ENCODE data around the gene CHST15. TPM values are rescaled to one million over a fixed set of nuclear protein-coding genes. Genes with fewer than 3 reads are reported as not detected.

CHST15 gene
- polyA plus RNA-seq, 3 donors = 17.5 to 20.6 (median 19.3) TPM

DNA sequence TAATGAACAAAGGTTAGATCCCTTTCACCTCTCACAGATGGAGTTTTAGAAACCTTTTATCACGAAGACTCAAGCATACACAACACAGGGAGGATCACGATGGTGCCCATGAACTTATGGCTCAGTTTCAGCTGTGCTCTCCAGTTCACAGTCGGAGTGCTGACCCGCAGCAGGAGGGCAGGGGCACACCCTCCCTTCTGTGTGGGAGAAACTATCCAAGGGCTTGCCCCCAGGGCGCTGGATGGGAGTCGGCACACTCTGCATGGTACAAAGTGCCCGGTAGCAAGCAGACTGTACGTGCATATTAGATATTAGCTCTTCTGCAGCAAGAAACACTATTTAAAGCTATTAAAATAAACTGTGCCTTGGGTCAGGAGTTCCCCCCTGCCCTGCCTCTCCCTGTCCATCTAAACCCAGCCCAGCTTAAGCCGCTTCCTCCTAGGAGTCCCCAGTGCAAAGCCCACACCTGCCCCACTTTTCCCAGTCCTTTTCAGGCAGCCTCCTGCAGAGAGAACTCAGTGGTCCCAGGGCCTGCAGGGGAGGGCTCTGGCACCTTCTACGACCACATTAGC lies 76.5 kb downstream of the CHST15 start:
- no peak for DNase-seq (ENCODE audit: low read depth in 3 of 3, low spot score in 2 of 3)

- no peak for DNase-seq (ENCODE audit: low read depth in 3 of 3, low spot score in 2 of 3)
Measured at GRCh38 chr10:124015991-124016390, 77.4 kb downstream of the CHST15 start.

GRCh38 chr10:124014416-124015154 lies 78.8 kb downstream of the CHST15 start:
- DNase-seq (ENCODE audit: low read depth in 3 of 3, low spot score in 2 of 3) = no peak

- no peak for DNase-seq (ENCODE audit: low read depth in 3 of 3, low spot score in 2 of 3)
Measured at GRCh38 chr10:124013916-124014315, 79.5 kb downstream of the CHST15 start.

GRCh38 chr10:124012991-124013390 lies 80.4 kb downstream of the CHST15 start:
- DNase-seq (ENCODE audit: low read depth in 3 of 3, low spot score in 2 of 3) = no peak

- DNase-seq (ENCODE audit: low read depth in 3 of 3, low spot score in 2 of 3) = no peak
Measured at GRCh38 chr10:124012583-124012982, 80.8 kb downstream of the CHST15 start.

DNA sequence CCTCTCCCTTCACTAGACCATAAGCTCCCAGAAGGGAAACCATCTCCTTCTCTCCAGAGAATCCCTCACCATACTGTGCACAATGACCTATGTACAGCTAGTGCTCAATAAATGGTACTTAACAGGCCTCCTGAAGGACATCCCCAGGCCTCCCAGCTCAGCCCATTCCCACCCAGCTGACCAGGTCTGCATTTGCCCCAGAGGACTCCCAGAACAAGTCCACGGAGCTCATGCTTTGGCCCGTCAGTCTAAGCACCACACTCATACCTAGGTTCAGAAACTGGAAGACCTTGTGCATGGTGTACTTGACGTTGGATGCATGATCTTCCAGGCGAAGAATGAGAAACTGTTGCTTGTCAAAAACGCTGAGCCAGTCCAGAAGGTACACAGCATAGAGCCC lies 81.3 kb downstream of the CHST15 start:
- no peak for DNase-seq (ENCODE audit: low read depth in 3 of 3, low spot score in 2 of 3)

- no peak for DNase-seq (ENCODE audit: low read depth in 3 of 3, low spot score in 2 of 3)
Measured at GRCh38 chr10:124011464-124011863, 81.9 kb downstream of the CHST15 start.

DNA sequence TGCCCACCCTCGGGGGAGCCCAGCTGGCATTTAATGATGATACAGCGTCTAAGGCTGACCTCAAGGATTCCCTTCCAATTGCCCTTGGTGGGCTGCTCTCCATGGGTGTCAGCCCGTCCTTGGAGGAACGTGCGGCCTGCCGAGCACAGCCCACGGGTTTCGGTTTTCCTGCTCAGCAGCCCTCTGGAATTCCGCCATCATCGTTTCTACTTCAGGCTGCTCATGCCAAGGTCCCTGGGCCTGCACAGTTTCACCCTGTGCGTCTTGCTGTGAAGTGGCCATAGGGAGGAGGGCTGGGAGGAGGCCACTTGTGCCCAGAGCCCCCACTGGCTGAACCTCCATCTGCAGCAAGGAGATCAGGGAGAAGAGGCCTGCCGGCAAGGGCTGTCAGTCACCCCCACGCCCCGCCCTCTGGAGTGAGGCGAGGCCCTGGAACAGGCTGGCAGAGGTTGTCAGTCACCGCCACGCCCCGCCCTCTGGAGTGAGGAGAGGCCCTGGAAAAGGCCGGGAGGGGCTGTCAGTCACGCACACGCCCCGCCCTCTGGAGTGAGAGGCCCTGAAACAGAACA lies 82.8 kb downstream of the CHST15 start:
- DNase-seq (ENCODE audit: low read depth in 3 of 3, low spot score in 2 of 3) = no peak

DNA sequence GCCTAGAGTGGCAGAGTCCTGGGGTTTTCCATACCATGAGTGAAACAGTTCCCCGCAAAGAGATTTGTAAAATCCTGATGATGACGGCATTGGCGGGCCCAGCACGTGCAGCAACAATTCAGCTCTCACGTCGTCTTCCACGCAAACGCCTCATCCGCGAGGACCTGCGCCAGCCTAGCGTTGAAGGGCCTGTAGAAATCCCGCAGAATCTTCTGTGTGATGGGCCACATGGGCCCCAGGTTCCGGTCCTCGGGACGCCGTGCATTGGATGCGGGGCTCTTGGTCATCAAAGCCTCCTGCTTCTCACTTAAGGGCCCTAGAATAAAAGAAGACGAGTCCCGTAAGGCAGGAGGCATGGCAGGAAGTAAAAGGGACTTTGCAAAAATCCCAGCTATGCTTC lies 83.4 kb downstream of the CHST15 start:
- DNase-seq (ENCODE audit: low read depth in 3 of 3, low spot score in 2 of 3) = no peak

DNA sequence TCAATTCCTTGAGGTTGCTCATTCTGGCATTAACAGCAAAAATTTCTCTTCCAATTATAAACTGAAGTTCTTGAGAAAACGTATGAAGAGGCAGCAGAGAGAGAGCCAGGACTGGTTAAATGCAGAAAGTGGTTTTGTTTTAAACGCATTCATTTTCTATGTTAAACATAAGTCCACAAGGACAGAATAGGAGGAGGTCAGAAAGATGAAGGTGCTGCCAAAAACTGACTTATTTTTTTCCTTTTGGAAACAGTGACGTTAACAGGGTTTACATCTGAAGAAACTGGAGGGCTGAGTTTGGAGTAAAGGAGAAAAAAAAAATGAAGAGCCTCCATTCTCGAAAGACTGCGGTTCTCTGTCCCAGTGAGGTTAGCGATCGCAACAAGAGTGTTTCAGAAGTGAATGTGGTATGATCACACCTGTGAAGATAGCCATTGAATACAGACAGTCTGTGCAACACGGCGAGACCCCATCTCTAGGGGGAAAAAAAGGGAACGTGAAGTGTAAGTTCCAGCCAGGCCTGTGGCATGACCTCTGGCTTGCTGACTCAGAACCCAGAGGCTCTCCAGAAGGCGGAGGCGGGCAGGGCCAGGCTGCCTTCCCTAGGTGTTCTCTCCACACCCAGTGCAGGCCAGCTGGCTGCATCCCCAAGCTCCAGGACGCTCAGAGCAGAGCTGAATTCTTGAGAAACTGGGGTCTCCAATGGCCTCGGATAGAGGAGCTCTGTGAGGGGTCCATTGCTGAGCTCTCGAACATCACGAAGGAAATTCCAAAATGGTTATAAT lies 84.0 kb downstream of the CHST15 start:
- DNase-seq (ENCODE audit: low read depth in 3 of 3, low spot score in 2 of 3) = no peak

GRCh38 chr10:124008681-124009080 lies 84.7 kb downstream of the CHST15 start:
- DNase-seq (ENCODE audit: low read depth in 3 of 3, low spot score in 2 of 3) = no peak

GRCh38 chr10:124008187-124008586 lies 85.2 kb downstream of the CHST15 start:
- no peak for DNase-seq (ENCODE audit: low read depth in 3 of 3, low spot score in 2 of 3)

DNA sequence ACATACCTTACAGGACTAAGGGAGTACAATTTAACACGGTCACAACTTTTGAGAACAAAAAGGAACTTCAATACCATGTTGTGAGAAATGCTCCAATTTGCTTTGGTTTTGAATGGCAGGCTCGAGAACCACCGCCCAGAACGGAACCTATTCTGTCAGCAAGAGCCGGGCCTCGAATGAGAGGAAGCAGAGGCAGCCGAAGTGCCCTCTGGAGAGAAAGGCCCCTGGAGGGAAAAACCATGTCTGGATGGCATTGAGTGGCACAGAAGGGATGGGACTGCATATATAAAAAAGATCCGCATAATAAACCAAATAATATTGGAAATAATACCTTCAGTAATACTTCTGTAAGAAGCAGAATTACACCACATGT lies 85.6 kb downstream of the CHST15 start:
- no peak for DNase-seq (ENCODE audit: low read depth in 3 of 3, low spot score in 2 of 3)

DNA sequence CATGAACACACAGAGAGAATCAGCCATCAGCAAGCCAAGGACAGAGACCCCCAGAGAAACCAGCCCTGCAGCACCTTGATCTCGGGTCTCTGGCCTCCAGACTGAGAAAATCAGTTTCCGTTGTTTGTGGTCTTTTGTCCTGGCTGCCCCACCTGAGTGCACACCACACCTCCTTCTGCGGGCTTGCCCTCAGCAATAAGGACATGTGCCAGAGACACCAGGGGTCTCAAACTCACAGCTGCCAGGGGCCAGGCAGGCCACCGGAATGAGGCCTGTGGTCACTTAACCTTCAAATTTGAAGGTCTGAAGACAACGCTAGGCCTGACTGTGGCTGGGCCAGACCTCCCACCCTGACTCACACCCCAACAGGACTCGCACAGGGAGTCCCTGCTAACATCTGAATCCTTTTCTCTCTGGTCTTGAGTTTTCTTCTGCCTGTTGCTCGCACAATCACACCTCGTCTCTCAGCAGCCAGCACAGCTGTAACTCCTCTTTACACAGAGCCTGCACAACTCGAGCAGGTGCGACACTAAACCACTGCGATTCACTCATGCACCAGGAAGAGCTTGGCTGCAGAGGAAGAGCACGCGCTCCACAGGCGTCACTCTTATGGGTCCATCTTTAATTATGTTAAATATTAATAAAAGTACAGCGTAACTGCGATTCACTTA lies 86.2 kb downstream of the CHST15 start:
- DNase-seq (ENCODE audit: low read depth in 3 of 3, low spot score in 2 of 3) = no peak

GRCh38 chr10:124006526-124006925 lies 86.9 kb downstream of the CHST15 start:
- no peak for DNase-seq (ENCODE audit: low read depth in 3 of 3, low spot score in 2 of 3)

GRCh38 chr10:124005991-124006392 lies 87.4 kb downstream of the CHST15 start:
- DNase-seq (ENCODE audit: low read depth in 3 of 3, low spot score in 2 of 3) = no peak

DNA sequence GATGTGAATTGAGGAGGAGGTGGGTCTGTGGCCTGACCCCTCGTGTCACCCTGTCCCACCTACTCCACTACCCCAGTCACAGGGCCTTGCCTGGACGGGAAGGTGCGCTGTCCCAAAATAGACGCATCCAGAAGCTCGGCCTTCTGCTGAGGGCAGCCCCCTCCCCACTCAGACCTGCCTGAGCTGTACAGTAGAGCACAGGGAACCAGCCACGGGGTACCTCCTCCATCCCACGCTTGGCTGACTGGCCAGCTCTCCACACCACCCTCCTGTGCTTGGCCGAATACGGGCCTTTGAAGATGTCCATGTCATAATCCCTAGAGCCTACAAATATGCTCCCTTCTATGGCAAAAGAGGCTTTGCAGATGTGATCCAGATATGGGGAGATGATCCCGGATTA lies 88.3 kb downstream of the CHST15 start:
- no peak for DNase-seq (ENCODE audit: low read depth in 3 of 3, low spot score in 2 of 3)

GRCh38 chr10:124004663-124005004 lies 88.8 kb downstream of the CHST15 start:
- no peak for DNase-seq (ENCODE audit: low read depth in 3 of 3, low spot score in 2 of 3)

DNA sequence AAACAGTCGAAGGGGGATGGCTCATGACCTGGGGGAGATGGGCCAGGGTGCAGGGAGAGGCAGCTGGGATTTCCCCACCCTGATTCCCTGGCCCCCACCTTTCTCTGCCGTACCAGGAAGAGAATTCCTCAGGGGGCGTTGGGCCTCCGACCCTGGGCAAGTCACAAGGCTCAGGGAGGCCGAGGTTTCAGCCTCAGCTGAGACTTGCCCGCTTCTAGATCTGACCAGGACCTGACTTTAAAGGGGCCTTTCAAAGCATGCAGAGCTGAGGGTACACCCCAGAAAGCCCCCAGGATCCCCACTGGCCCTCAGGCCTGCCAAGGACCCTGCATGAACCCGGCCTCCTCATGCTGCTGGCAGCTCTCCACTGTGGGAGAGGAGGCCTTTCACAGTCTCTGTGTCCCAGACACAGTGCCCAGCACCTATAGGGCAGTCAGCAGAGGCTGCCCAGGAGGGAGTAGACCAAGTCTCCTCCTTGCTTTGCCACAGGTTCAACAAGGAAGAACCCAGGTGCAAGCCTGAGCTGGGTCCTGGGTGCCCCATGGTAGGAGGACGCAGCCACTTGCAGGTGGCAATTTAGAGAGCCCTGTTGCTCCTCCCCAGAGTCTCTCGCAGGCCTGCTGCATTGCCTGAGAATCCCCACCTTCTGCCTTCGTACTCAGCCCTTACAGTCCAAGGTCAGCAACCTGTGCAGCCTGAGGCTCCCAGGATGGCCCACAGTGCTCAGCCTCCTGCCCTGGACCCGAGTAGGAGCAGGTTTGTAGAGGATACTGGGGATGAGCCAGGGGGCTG lies 89.3 kb downstream of the CHST15 start:
- DNase-seq (ENCODE audit: low read depth in 3 of 3, low spot score in 2 of 3) = no peak

All from right renal cortex interstitium (tissue), 3 donors.